ENCODE results near the gene OXCT1.
A peak's percentile ranks its signal among the peaks of the same experiment; 100 is the strongest.
"Not testable (repeated sequence)": the region's sequence is repeated elsewhere in the genome, so short reads cannot be mapped to it uniquely, and the experiment has no call there.

The OXCT1 gene

GRCh38 chr5:41827792-41828191 is 42.4 kb downstream of the OXCT1 start:
- no peak for DNase-seq (ENCODE audit: low read depth)

DNA sequence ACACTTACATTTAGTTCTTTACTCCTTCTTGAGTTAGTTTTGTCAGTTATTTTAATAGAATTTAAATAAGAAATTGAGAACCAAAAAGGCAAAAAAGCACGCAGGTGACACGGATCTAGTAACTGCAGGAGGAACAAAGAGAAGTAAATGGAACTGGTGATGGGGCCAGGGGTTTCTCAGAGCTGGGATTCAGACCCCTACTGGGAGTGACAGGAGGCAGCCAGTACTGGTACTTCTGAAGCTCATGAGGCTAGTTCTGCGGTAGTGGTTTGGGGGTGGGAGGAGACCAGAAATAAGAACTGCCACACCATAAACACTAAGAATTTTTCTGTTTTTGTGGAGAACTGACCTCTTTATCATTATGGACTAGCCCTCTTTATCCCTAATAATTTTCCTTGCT is 48.2 kb downstream of the OXCT1 start:
- DNase-seq (ENCODE audit: low read depth), result no peak

DNA sequence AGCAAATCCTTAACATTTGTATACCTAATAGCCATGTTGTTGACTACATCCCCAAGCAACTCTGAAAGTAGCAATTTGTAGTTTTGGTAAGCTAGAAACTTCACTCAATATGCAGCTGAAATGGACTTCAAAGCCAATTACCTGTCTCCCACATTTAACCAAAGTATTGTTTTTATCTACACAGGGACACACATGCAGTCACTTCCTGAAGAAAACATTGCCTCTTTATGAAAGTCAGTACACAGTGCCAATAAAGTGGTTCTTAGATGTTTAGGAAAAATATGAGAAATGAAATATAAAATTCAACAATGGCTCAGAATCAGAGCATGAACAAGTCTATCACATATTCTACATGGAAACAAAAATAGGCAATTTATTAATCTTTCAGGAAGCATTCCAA is 49.2 kb downstream of the OXCT1 start:
- DNase-seq (ENCODE audit: low read depth), result no peak

GRCh38 chr5:41820150-41820549 is 50.1 kb downstream of the OXCT1 start:
- DNase-seq (ENCODE audit: low read depth), result no peak

DNA sequence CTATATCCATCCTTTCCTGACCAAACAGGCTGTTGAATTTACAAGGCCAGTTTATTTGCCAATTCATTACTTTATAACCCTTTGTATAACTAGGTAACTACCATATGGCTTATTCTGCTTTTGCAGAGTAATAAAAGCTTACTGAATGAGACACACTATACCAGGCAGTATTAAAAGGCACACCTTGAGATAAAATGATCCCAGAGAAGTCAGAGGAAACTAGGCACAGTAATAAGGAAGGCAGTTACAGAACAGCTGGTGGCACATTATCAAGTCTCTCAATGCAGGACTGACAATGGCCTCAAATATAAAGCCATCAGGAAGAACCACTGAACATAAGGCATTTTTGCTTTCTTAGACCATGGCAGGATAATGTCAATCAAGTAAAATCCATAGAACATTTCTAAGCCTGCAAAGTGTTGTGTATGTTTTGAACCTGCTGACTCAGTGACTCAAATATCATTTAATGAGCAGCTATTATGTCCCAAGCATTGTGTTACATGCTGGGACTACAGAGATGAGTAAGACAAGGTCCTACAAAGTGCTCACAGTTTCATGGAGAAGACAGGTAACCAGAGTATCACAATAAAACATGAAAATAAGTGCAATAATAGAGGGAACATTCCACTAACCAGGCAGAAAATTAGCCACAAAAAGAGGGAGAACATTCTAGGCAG is 52.5 kb downstream of the OXCT1 start:
- DNase-seq (ENCODE audit: low read depth), result no peak

GRCh38 chr5:41815663-41816229 is 54.5 kb downstream of the OXCT1 start:
- no peak for DNase-seq (ENCODE audit: low read depth)

- no peak for DNase-seq (ENCODE audit: low read depth)
Measured at GRCh38 chr5:41815261-41815660, 55.0 kb downstream of the OXCT1 start.

GRCh38 chr5:41814306-41814705 is 55.9 kb downstream of the OXCT1 start:
- DNase-seq (ENCODE audit: low read depth), result not testable (repeated sequence)

GRCh38 chr5:41812156-41812555 is 58.1 kb downstream of the OXCT1 start:
- DNase-seq (ENCODE audit: low read depth), result no peak

GRCh38 chr5:41809128-41809527 is 61.1 kb downstream of the OXCT1 start:
- DNase-seq (ENCODE audit: low read depth), result no peak

- no peak for DNase-seq (ENCODE audit: low read depth)
Measured at GRCh38 chr5:41808294-41808693, 61.9 kb downstream of the OXCT1 start.

DNA sequence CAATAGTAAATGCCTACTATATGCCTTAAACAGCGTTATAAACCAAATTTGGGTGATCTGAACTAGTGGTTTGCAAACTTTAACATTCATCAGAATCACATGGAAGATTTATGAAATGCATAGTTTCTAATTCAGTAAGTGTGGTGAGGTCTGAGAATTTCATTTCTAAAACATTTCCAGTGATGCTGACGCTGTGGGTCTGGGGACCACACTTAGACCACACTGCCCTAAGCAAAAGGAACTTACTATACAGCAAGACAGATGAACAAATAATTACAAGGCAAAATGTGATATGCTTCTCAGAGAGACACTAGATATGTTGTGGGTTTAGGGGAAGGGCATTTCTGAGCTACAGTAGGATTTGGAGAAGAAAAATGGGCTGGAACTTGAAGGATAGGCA is 72.6 kb downstream of the OXCT1 start:
- DNase-seq (ENCODE audit: low read depth), result no peak

GRCh38 chr5:41796061-41796460 is 74.2 kb downstream of the OXCT1 start:
- DNase-seq (ENCODE audit: low read depth), result peak; percentile 46

GRCh38 chr5:41795125-41795524 is 75.1 kb downstream of the OXCT1 start:
- DNase-seq (ENCODE audit: low read depth), result no peak

GRCh38 chr5:41794471-41794870 is 75.8 kb downstream of the OXCT1 start:
- peak; percentile 94 for DNase-seq (ENCODE audit: low read depth)

GRCh38 chr5:41793141-41793770 is 77.0 kb downstream of the OXCT1 start:
- peak; percentile 79 for DNase-seq (ENCODE audit: low read depth)

GRCh38 chr5:41790038-41790776 is 80.0 kb downstream of the OXCT1 start:
- peak; percentile 31 for DNase-seq (ENCODE audit: low read depth)

DNA sequence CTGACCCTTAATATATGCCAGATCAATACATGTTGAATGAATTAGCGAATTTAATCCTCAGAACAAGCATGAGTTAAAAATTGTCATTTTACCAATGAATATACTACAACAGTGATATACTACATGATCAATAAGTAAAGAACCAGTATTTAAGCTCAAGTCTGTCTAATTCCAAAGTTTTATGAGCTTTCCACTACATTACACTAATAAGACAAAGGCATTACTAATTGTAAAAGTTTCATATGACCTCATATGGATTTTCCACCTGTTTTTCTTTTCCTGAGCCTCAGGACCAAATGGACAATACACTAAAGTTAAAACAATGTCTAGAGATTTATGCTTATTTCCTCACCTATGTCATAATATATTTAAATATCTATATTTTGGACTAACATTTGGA is 80.8 kb downstream of the OXCT1 start:
- no peak for DNase-seq (ENCODE audit: low read depth)

DNA sequence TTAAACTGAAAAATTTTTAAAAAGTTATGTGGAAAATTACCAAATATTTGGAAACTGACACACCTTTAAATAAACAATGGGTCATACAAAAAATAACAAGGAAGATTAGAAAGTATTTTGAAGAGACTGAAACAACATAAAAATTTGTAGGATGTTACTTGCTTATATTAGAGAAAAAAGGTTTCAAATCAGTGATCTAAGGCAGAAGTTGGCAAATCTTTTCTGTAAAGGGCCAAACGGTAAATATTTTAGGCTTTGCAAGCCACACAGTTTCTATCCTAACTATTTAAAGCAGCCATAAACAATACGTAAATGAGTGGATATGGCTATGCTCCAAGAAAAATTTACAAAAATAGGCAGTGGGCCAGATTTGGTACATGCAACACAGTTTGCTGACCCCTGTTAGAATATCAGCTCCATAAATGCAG is 81.3 kb downstream of the OXCT1 start:
- peak; percentile 76 for DNase-seq (ENCODE audit: low read depth)

- peak; percentile 43 for DNase-seq (ENCODE audit: low read depth)
Measured at GRCh38 chr5:41787265-41787664, 83.0 kb downstream of the OXCT1 start.

DNA sequence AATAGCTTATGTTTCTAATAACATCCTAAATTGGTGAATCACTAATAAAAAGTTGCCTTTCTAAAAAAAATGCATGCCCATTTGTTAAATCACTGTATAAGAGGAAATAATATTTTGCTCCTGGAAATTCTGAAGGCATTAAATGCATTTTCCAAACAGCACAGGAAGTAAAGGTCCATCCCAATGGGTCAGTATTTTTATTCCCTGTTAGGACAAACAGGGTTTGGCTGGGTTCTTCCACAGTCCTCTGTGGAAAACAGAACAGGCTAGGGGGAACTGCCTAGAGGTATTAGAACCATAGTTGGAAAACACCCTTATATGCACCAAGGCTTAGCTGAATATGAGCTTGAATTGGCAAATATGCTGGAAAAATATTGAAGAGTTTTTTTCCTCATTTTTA is 85.2 kb downstream of the OXCT1 start:
- DNase-seq (ENCODE audit: low read depth), result no peak

DNA sequence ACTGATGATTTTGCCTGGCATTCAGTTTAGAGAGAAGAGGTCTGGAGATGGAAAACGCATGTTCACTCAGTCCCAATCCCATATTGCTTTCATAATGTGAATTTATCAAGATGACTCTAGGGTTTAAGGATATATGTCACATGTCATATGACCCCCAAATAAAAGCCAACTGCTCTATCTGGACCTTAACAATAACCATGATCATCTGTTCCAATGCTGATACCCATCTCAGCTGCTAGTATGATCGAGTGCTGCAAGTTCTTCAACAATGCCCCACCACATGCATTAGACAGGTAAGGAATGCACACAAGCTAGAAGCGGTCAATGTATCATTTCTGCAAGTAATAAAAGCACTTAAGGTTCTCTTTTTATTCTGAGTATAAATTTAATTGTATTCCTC is 91.8 kb downstream of the OXCT1 start:
- DNase-seq (ENCODE audit: low read depth), result no peak

- no peak for DNase-seq (ENCODE audit: low read depth)
Measured at GRCh38 chr5:41776435-41776834, 93.8 kb downstream of the OXCT1 start.

Data from EH (cell line).